HG03196 (cell line): ENCODE data around the gene JAML.

Experiments
- ATAC-seq: cut with Tn5 transposase; IDR thresholded peaks from one replicate; pipeline ENCODE4 v1.9.1; 2021; ENCODE audit not compliant: unreplicated experiment

JAML gene

GRCh38 chr11:118240999-118241763 lies 16.4 kb upstream of the JAML start:
- peak; percentile 87 for ATAC-seq

- ATAC-seq = no peak
These were observed 14.8 kb upstream of the JAML start for GRCh38 chr11:118239509-118240205.

GRCh38 chr11:118238929-118239328 lies 14.1 kb upstream of the JAML start:
- no peak for ATAC-seq

- no peak for ATAC-seq
These were observed 13.6 kb upstream of the JAML start for GRCh38 chr11:118238421-118238820.

GRCh38 chr11:118236170-118236569 lies 11.4 kb upstream of the JAML start:
- ATAC-seq = no peak

GRCh38 chr11:118234833-118235232 lies 10.0 kb upstream of the JAML start:
- no peak for ATAC-seq

- ATAC-seq = no peak
These were observed 9.0 kb upstream of the JAML start for GRCh38 chr11:118233850-118234249.

- no peak for ATAC-seq
These were observed 8.6 kb upstream of the JAML start for GRCh38 chr11:118233377-118233776.

- no peak for ATAC-seq
These were observed 7.8 kb upstream of the JAML start for GRCh38 chr11:118232659-118233058.

GRCh38 chr11:118231461-118231860 lies 6.7 kb upstream of the JAML start:
- ATAC-seq = no peak

GRCh38 chr11:118230088-118230487 lies 5.3 kb upstream of the JAML start:
- no peak for ATAC-seq

- no peak for ATAC-seq
These were observed 4.5 kb upstream of the JAML start for GRCh38 chr11:118229274-118229847.

GRCh38 chr11:118227865-118228785 lies 3.3 kb upstream of the JAML start:
- ATAC-seq = peak; percentile 59

GRCh38 chr11:118226781-118227180 lies 2.0 kb upstream of the JAML start:
- ATAC-seq = no peak

GRCh38 chr11:118226296-118226695 lies 1.5 kb upstream of the JAML start:
- ATAC-seq = no peak

GRCh38 chr11:118223992-118224391 lies 819 bp downstream of the JAML start:
- no peak for ATAC-seq

GRCh38 chr11:118223570-118223969 lies 1.2 kb downstream of the JAML start:
- ATAC-seq = no peak

GRCh38 chr11:118222437-118222836 lies 2.4 kb downstream of the JAML start:
- no peak for ATAC-seq

GRCh38 chr11:118221419-118221818 lies 3.4 kb downstream of the JAML start:
- no peak for ATAC-seq

- no peak for ATAC-seq
These were observed 5.1 kb downstream of the JAML start for GRCh38 chr11:118219732-118220131.

GRCh38 chr11:118219244-118219643 lies 5.6 kb downstream of the JAML start:
- no peak for ATAC-seq
